Mesenchymal stem cell (in vitro differentiated cells and primary cell): ENCODE data around the gene UBE2G2.

Experiments used
- DNase-seq: peaks from one replicate; pipeline ENCODE4 v3.0.0-alpha.2; 2013
- H2AFZ ChIP-seq: one replicate; pipeline ENCODE4 v1.6.1; 2013; ENCODE audit warnings: low read depth, mild to moderate bottlenecking, control low read depth, inconsistent platforms, low read length, moderate library complexity
- H2AK5ac ChIP-seq: 2 replicates; pipeline ENCODE4 v1.6.1; 2013; ENCODE audit warnings: low read length, moderate library complexity, mild to moderate bottlenecking, inconsistent platforms; ENCODE audit not compliant: severe bottlenecking
- H2BK120ac ChIP-seq: one replicate; pipeline ENCODE4 v1.6.1; 2013; ENCODE audit warnings: low read depth, mild to moderate bottlenecking, inconsistent platforms, low read length, moderate library complexity
- H2BK12ac ChIP-seq, 2 experiments: one replicate each; pipeline ENCODE4 v1.6.1; 2013; ENCODE audit warnings: inconsistent platforms in 2 of 2, low read length in 2 of 2, mild to moderate bottlenecking in 2 of 2, moderate library complexity in 2 of 2, control low read depth in 1 of 2
- H2BK15ac ChIP-seq: one replicate; pipeline ENCODE4 v1.6.1; 2013; ENCODE audit warnings: mild to moderate bottlenecking, low read depth, inconsistent platforms; ENCODE audit not compliant: poor library complexity, severe bottlenecking
- H2BK5ac ChIP-seq: 2 replicates; pipeline ENCODE4 v1.6.1; 2013; ENCODE audit warnings: low read depth, mild to moderate bottlenecking, low read length, control low read depth, inconsistent platforms; ENCODE audit not compliant: poor library complexity, severe bottlenecking
- H3K14ac ChIP-seq, 2 experiments: one replicate each; pipeline ENCODE4 v1.6.1; 2013; ENCODE audit warnings: inconsistent platforms in 2 of 2, low read length in 2 of 2, control low read depth in 1 of 2, mild to moderate bottlenecking in 1 of 2, moderate library complexity in 1 of 2
- H3K18ac ChIP-seq, 2 experiments: one replicate each; pipeline ENCODE4 v1.6.1; 2013; ENCODE audit warnings: inconsistent platforms in 2 of 2, low read length in 2 of 2, control low read depth in 1 of 2, low read depth in 1 of 2, mild to moderate bottlenecking in 1 of 2
- H3K23ac ChIP-seq, 2 experiments: one replicate each; pipeline ENCODE4 v1.6.1; 2013; ENCODE audit warnings: inconsistent platforms in 2 of 2, low read length in 2 of 2, mild to moderate bottlenecking in 2 of 2, moderate library complexity in 2 of 2, control low read depth in 1 of 2
- H3K27ac ChIP-seq: 2 replicates; pipeline ENCODE4 v1.5.1; 2013; ENCODE audit warnings: mild to moderate bottlenecking, moderate library complexity, low read length, control low read depth, inconsistent platforms; ENCODE audit not compliant: poor library complexity, severe bottlenecking
- H3K27me3 ChIP-seq, 2 experiments: 2 replicates each; pipeline versions ENCODE4 v1.6.1 to v1.7.0; 2013; ENCODE audit warnings: low read length in 2 of 2, mild to moderate bottlenecking in 2 of 2, moderate library complexity in 2 of 2, control low read depth in 1 of 2, inconsistent platforms in 1 of 2; ENCODE audit not compliant: control insufficient read depth in 1 of 2, insufficient read depth in 1 of 2
- H3K36me3 ChIP-seq, 2 experiments: 2 replicates each; pipeline versions ENCODE4 v1.6.1 to v1.7.0; 2013; ENCODE audit warnings: low read length in 2 of 2, control low read depth in 1 of 2, inconsistent platforms in 1 of 2, low read depth in 1 of 2, mild to moderate bottlenecking in 1 of 2; ENCODE audit not compliant: insufficient read depth in 2 of 2, control insufficient read depth in 1 of 2
- H3K4ac ChIP-seq, 2 experiments: one replicate each; pipeline ENCODE4 v1.6.1; 2013; ENCODE audit warnings: inconsistent platforms in 2 of 2, low read length in 2 of 2, mild to moderate bottlenecking in 2 of 2, moderate library complexity in 2 of 2, control low read depth in 1 of 2, low read depth in 1 of 2
- H3K4me1 ChIP-seq: 2 replicates; pipeline ENCODE4 v1.6.1; 2013; ENCODE audit warnings: low read depth, low read length, control low read depth; ENCODE audit not compliant: control insufficient read depth, insufficient read depth
- H3K4me2 ChIP-seq: 2 replicates; pipeline ENCODE4 v1.6.1; 2013; ENCODE audit warnings: low read length, mild to moderate bottlenecking, inconsistent platforms; ENCODE audit not compliant: poor library complexity, severe bottlenecking
- H3K4me3 ChIP-seq, 2 experiments: 2 replicates each; pipeline versions ENCODE4 v1.5.1 to v1.7.0; 2013; ENCODE audit warnings: low read length in 2 of 2, mild to moderate bottlenecking in 2 of 2, control low read depth in 1 of 2, low read depth in 1 of 2; ENCODE audit not compliant: insufficient read depth in 1 of 2
- H3K79me1 ChIP-seq: replicated peaks from 2 replicates; pipeline ENCODE4 v1.6.1; 2013; ENCODE audit warnings: mild to moderate bottlenecking, control low read depth, low read length, inconsistent platforms; ENCODE audit not compliant: poor library complexity, severe bottlenecking
- H3K9ac ChIP-seq: 2 replicates; pipeline ENCODE4 v1.7.0; 2013; ENCODE audit warnings: mild to moderate bottlenecking, low read length, moderate library complexity
- H3K9me3 ChIP-seq: 2 replicates; pipeline ENCODE4 v1.7.0; 2013; ENCODE audit warnings: mild to moderate bottlenecking, low read length; ENCODE audit not compliant: control insufficient read depth
- H4K8ac ChIP-seq: one replicate; pipeline ENCODE4 v1.6.1; 2013; ENCODE audit warnings: inconsistent platforms, mild to moderate bottlenecking, low read length, moderate library complexity
- H4K91ac ChIP-seq: one replicate; pipeline ENCODE4 v1.6.1; 2013; ENCODE audit warnings: mild to moderate bottlenecking, low read length, inconsistent platforms
- WGBS: methylation state at CpG from one replicate; pipeline ENCODE4 v1.1.7; 2013; ENCODE audit warnings: mixed read lengths; 5-methylcytosine and 5-hydroxymethylcytosine counted together

Gene UBE2G2

DNA sequence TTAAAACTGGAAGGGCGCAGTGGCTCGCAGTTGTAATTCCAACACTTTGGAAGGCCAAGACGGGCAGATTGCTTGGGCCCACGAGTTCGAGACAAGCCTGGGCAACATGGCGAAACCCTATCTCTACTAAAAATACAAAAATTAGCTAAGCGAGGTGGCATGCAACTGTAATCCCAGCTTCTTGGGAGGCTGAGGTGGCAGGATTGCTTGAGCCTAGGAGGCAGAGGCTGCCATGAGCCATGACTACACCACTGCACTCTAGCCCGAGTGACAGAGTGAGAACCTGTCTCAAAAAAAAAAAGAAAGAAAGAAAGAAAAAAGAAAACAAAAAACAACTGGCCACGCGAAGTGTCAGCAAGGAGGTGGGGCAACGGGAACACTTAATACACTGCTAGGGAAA is 6.3 kb downstream of the UBE2G2 start:
- WGBS = over 99% methylated on average over 6 of the region's 11 CpGs
- Histone ChIP-seq H2BK15ac (no peak overlapping the region), H3K79me1 (peaks cover 43% of the 10 kb centered on the region), H3K36me3 (peaks cover 7 to 39% of the 10 kb centered on the region in 2 experiments), H4K91ac (no peak overlapping the region), H4K8ac (no peak overlapping the region), H3K9ac (no peak overlapping the region), H2BK120ac (no peak overlapping the region), H2BK12ac (no peak overlapping the region), H3K14ac (no peak overlapping the region), H3K23ac (no peak overlapping the region), H3K4me3 (no peak overlapping the region), H3K27me3 (no peaks in the 10 kb centered on the region), H2BK5ac (no peak overlapping the region), H2AK5ac (no peak overlapping the region), H3K4me1 (peaks cover 2% of the 10 kb centered on the region), H2AFZ (no peak overlapping the region), H3K18ac (no peak overlapping the region), H3K27ac (no peak overlapping the region), H3K4me2 (no peak overlapping the region), H3K4ac (no peak overlapping the region), H3K9me3 (no peaks in the 10 kb centered on the region)
- DNase-seq = no peak

DNA sequence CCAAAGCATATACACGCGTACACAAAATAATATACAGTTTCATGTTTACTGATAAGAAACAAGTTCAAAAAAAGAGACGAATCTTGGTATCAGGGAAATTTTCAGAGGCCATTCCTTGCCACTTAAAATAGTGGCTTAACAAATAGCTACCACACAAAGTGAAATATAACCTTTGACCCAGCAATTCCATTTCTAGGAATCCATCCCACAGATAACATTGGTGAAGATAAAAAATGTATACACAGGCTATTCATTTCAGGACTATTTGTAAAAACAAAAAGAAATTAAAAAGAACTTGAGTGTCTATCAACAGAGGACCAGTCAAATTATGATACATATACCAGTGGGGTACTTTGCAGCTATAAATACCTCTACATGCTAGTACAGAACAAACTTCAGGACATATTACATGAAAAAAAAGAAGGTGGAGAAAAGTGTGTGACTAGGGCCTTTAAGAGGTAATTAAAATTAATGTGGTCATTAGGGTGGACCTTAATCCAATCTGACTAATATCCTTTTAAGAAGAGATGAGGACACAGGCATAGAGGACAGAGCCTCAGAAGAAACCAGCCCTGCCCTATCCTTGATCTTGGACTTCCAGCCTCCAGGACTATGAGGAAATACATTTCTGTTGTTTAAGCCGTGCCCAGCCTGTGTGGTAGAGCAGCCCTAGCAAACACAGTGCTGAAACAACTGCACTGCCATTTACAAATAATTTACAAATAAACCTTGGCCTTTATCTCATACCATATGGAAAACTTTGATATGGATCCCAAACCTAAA is 7.8 kb downstream of the UBE2G2 start:
- WGBS = 30% methylated on average over 4 of the region's 4 CpGs
- H3K9ac ChIP-seq = peak overlapping the region; percentile 27
- no peak overlapping the region for H2BK12ac ChIP-seq
- DNase-seq = no peak
- H3K18ac ChIP-seq = no peak overlapping the region
- H3K79me1 ChIP-seq = peaks cover 44% of the 10 kb centered on the region
- no peak overlapping the region for H3K23ac ChIP-seq
- H3K4me1 ChIP-seq = peaks cover 1% of the 10 kb centered on the region
- H2BK15ac ChIP-seq = no peak overlapping the region
- no peak overlapping the region for H4K91ac ChIP-seq
- no peak overlapping the region for H2AFZ ChIP-seq
- H2AK5ac ChIP-seq = peak overlapping the region; percentile 65
- no peak overlapping the region for H3K14ac ChIP-seq
- H2BK5ac ChIP-seq = no peak overlapping the region
- no peak overlapping the region for H4K8ac ChIP-seq
- H3K27me3 ChIP-seq = no peaks in the 10 kb centered on the region
- H3K4me3 ChIP-seq = no peak overlapping the region
- no peak overlapping the region for H3K27ac ChIP-seq
- no peak overlapping the region for H3K4me2 ChIP-seq
- H2BK120ac ChIP-seq = no peak overlapping the region
- peaks cover 7 to 34% of the 10 kb centered on the region in 2 experiments for H3K36me3 ChIP-seq
- no peak overlapping the region for H3K4ac ChIP-seq
- no peaks in the 10 kb centered on the region for H3K9me3 ChIP-seq

DNA sequence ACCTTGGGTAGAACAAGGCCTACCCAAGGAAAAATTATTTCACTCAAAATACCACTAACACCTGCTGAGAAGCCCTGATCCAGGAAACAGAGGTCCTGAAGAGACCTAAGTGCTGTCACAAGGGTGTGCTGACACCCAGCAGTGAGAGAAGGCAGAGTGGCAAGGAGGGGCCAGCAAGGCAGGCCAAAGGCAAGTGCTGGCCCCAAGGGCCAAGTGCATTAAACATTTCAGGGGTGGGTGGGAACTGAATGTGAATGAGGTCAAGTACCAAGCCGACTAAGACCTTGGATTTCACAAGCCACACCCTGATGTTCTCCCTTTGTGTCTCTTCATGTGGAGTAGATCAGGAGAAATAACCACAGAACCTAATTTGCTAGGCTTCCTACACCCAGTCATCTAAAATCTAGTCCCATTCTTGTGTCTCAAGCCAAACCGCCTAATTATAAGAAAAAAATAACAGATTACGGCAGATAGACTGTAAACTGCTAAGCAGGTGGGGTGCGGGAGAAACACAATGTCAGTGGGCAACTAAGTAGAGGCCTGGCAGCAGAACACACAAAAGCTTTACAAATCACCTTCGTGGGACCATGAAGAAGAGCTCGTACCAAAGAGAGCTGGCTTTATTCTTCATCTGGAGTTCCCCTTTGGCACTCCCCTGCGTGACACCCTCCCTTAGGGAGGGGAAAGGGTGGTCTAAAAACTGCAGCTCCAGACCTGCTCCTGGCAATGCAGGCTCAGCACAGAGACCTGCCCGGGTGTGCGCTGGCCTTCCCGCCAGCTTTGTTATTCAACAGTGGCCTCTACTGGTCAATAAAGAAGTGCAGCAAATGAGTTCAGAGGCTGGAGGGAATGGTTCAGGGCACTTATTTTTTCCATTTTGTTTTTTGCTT is 8.7 kb downstream of the UBE2G2 start:
- H3K27me3 ChIP-seq = no peaks in the 10 kb centered on the region
- peaks cover 40% of the 10 kb centered on the region for H3K79me1 ChIP-seq
- H3K9ac ChIP-seq = peak overlapping the region; percentile 27
- no peak overlapping the region for H3K4me2 ChIP-seq
- 53% methylated on average over 10 of the region's 10 CpGs for WGBS
- H3K4me1 ChIP-seq = peaks cover 1% of the 10 kb centered on the region
- no peak overlapping the region for H2AK5ac ChIP-seq
- H2BK12ac ChIP-seq = no peak overlapping the region
- peaks cover 7 to 26% of the 10 kb centered on the region in 2 experiments for H3K36me3 ChIP-seq
- no peaks in the 10 kb centered on the region for H3K9me3 ChIP-seq
- no peak overlapping the region for H3K4ac ChIP-seq
- DNase-seq = peak; percentile 74
- no peak overlapping the region for H3K4me3 ChIP-seq
- no peak overlapping the region for H2BK15ac ChIP-seq
- no peak overlapping the region for H3K18ac ChIP-seq
- no peak overlapping the region for H3K23ac ChIP-seq
- no peak overlapping the region for H3K14ac ChIP-seq
- H4K91ac ChIP-seq = no peak overlapping the region
- H3K27ac ChIP-seq = no peak overlapping the region
- no peak overlapping the region for H4K8ac ChIP-seq
- H2BK120ac ChIP-seq = no peak overlapping the region
- H2BK5ac ChIP-seq = no peak overlapping the region
- H2AFZ ChIP-seq = no peak overlapping the region

DNA sequence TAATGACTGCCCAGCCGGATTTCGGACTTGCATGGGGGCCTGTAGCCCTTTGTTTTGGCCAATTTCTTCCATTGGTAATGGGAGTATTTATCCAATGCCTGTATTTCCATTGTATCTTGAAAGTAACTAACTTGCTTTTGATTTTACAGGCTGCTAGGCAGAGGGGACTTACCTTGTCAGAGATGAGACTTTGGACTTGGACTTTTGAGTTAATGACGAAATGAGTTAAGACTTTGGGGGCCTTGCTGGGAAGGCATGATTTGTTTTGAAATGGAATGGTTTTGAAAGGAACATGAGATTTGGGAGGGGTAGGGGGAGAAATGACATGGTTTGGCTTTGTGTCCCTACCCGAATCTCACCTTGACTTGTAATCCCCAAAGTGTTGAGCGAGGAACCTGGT is 9.6 kb downstream of the UBE2G2 start:
- H3K14ac ChIP-seq = no peak overlapping the region
- H3K18ac ChIP-seq = no peak overlapping the region
- no peak overlapping the region for H2BK12ac ChIP-seq
- H3K27me3 ChIP-seq = no peaks in the 10 kb centered on the region
- H3K27ac ChIP-seq = no peak overlapping the region
- no peak overlapping the region for H3K4me2 ChIP-seq
- no peak overlapping the region for H2AK5ac ChIP-seq
- no peak overlapping the region for H3K4ac ChIP-seq
- no peak for DNase-seq
- no peak overlapping the region for H3K9ac ChIP-seq
- H3K36me3 ChIP-seq = peaks cover 9 to 25% of the 10 kb centered on the region in 2 experiments
- no peak overlapping the region for H4K91ac ChIP-seq
- no peak overlapping the region for H2AFZ ChIP-seq
- no peak overlapping the region for H3K23ac ChIP-seq
- H2BK15ac ChIP-seq = no peak overlapping the region
- peaks cover 3% of the 10 kb centered on the region for H3K4me1 ChIP-seq
- H3K4me3 ChIP-seq = no peak overlapping the region
- WGBS = 96% methylated on average over 5 of the region's 5 CpGs
- no peak overlapping the region for H2BK120ac ChIP-seq
- H3K79me1 ChIP-seq = peaks cover 37% of the 10 kb centered on the region
- no peak overlapping the region for H4K8ac ChIP-seq
- H3K9me3 ChIP-seq = no peaks in the 10 kb centered on the region
- H2BK5ac ChIP-seq = no peak overlapping the region
